Fibroblast of skin of left quadriceps (primary cell): Measurements from ENCODE around the gene VTA1.
"Not testable (repeated sequence)": the region's sequence is repeated elsewhere in the genome, so short reads cannot be mapped to it uniquely, and the experiment has no call there.

ENCODE experiments used
- DNase-seq, 2 experiments: peaks; one replicate each; pipeline ENCODE4 v3.0.0-alpha.2; 2013; ENCODE audit warnings: low read depth in 2 of 2

Gene VTA1

GRCh38 chr6:142225552-142225951, 78.5 kb downstream of the VTA1 start:
- no peak for DNase-seq

GRCh38 chr6:142226731-142227130, 79.7 kb downstream of the VTA1 start:
- no peak for DNase-seq

- not testable (repeated sequence) for DNase-seq
Measured at GRCh38 chr6:142229518-142230270, 82.6 kb downstream of the VTA1 start.

GRCh38 chr6:142232206-142233044, 85.4 kb downstream of the VTA1 start:
- DNase-seq: peak in 1 of 2 experiments; percentile 20

GRCh38 chr6:142233945-142234682, 87.1 kb downstream of the VTA1 start:
- no peak for DNase-seq

GRCh38 chr6:142235272-142235671, 88.2 kb downstream of the VTA1 start:
- DNase-seq: no peak

- DNase-seq: no peak
Measured at GRCh38 chr6:142235791-142236190, 88.7 kb downstream of the VTA1 start.

GRCh38 chr6:142236691-142237090, 89.6 kb downstream of the VTA1 start:
- DNase-seq: no peak

- DNase-seq: no peak
Measured at GRCh38 chr6:142238881-142239280, 91.8 kb downstream of the VTA1 start.

- no peak for DNase-seq
Measured at GRCh38 chr6:142240179-142240578, 93.1 kb downstream of the VTA1 start.

GRCh38 chr6:142241061-142241460, 94.0 kb downstream of the VTA1 start:
- no peak for DNase-seq

GRCh38 chr6:142242269-142242668, 95.2 kb downstream of the VTA1 start:
- no peak for DNase-seq

- no peak for DNase-seq
Measured at GRCh38 chr6:142246960-142247359, 99.9 kb downstream of the VTA1 start.

- DNase-seq: no peak
Measured at GRCh38 chr6:142249266-142249665, 102.2 kb downstream of the VTA1 start.

- DNase-seq: peak; percentile 44 to 53
Measured at GRCh38 chr6:142251930-142252445, 104.9 kb downstream of the VTA1 start.

- DNase-seq: no peak
Measured at GRCh38 chr6:142254513-142254912, 107.5 kb downstream of the VTA1 start.

GRCh38 chr6:142255785-142256184, 108.7 kb downstream of the VTA1 start:
- no peak for DNase-seq

- no peak for DNase-seq
Measured at GRCh38 chr6:142258305-142258704, 111.2 kb downstream of the VTA1 start.

GRCh38 chr6:142258757-142259156, 111.7 kb downstream of the VTA1 start:
- DNase-seq: no peak

GRCh38 chr6:142260748-142261147, 113.7 kb downstream of the VTA1 start:
- no peak for DNase-seq

- DNase-seq: no peak
Measured at GRCh38 chr6:142262231-142262630, 115.2 kb downstream of the VTA1 start.

GRCh38 chr6:142265476-142265875, 118.4 kb downstream of the VTA1 start:
- DNase-seq: no peak
